ENCODE data around the gene SNHG17. TPM values are rescaled to one million over a fixed set of nuclear protein-coding genes. Genes with fewer than 3 reads are reported as not detected.
A peak's percentile ranks its signal among the peaks of the same experiment; 100 is the strongest.

The SNHG17 gene
- total RNA-seq, 4 donors from 2014 or later, result 15.8 to 191 (median 43.7) TPM

DNA sequence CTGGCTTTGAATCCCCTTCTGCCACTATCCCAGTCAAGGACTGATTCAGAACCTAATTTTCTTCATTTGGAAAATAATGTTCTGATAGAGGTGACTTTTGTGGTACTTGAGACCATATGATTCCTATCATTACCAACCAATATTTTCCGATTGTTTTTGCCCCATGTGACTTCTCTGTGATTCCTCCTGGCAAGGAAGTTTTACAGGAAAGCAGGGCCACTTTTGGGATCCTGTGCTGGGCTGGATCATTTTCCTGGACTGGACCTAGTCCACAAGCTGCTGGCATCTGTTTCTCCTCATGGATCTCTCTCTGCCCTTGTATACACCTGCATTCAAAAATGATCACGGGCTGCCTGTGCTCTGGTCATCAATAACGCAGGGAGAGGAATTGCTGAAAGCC is 13.9 kb upstream of the SNHG17 start:
- in situ Hi-C loops (cut with MboI; ENCODE audit: low pct_ligation_motif_present in 1 of 4, low pct_unique_long_range_greater_than_20kb in 1 of 4, low sequenced_read_pairs in 3 of 4) (no loop called here), intact Hi-C loops (cut with DNase I; ENCODE audit: low total_unique reads) (no loop called here)
- Histone ChIP-seq H3K27me3 (no peaks in the 10 kb centered on the region), H3K36me3 (peaks cover 0 to 9% (median 0%) of the 10 kb centered on the region in 4 donors), H3K9me3 (no peaks in the 10 kb centered on the region), H3K4me1 (peaks cover 9 to 21% (median 18%) of the 10 kb centered on the region in 4 donors), H3K4me3 (no peak overlapping the region), H3K27ac (no peak overlapping the region)
- TF ChIP-seq POLR2A (IDR thresholded peaks at IDR 0.05), result no peak
- no peak for TF ChIP-seq POLR2AphosphoS5 (IDR thresholded peaks at IDR 0.05)
- no peak for TF ChIP-seq CTCF (IDR thresholded peaks at IDR 0.05)
- no peak for TF ChIP-seq EP300 (IDR thresholded peaks at IDR 0.05; ENCODE audit: low read depth)
- 36 to 90% methylated on average over 1 to 3 of the region's 3 CpGs for WGBS, 2 donors (ENCODE audit: low coverage in 1 of 2)
- no peak for DNase-seq

DNA sequence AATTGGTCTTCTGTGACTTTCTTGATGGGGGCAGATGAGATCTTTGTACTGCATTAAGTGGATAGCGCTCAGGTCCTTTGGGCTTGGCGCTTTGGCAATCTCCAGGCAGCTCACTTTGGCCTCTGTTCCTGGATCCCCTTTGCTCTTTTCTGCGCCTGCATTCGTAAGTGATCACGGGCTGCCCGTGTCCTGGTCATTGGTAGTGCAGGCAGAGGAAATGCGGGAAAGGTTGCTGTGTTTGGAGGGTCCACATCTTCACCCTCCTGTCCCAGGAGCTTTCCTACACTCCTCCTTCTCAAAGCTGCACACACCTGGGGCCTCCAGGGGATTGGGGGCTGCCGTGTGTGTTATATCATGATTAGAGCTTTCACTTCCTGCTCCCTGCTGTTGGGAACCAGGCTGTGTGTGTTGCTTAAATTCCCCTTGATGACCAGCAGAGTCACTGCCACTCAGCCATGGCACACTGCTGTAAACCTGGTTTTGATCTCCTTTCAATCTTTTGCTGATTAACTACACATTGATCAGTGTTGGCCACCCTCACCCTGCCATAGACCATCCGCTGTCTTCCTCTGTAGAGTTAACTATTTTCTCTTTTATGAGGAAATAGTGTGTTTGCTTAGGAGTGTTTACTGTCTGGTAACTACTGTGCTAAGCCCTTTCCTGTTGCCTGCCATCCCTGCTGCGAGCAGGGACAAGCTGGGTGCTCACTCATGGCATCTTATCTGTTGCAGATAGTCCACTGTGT is 13.0 kb upstream of the SNHG17 start:
- no peak for DNase-seq
- in situ Hi-C loops (cut with MboI; ENCODE audit: low pct_ligation_motif_present in 1 of 4, low pct_unique_long_range_greater_than_20kb in 1 of 4, low sequenced_read_pairs in 3 of 4) (no loop called here), intact Hi-C loops (cut with DNase I; ENCODE audit: low total_unique reads) (no loop called here)
- H3K4me3 ChIP-seq, result no peak overlapping the region
- H3K4me1 ChIP-seq, result peaks cover 9 to 19% (median 17%) of the 10 kb centered on the region in 4 donors
- peaks cover 0 to 9% (median 0%) of the 10 kb centered on the region in 4 donors for H3K36me3 ChIP-seq
- WGBS, 2 donors (ENCODE audit: low coverage in 1 of 2), result 74 to 79% methylated on average over 3 to 10 of the region's 10 CpGs
- H3K27me3 ChIP-seq, result no peaks in the 10 kb centered on the region
- no peak for TF ChIP-seq POLR2A (IDR thresholded peaks at IDR 0.05)
- peak in 1 of 5 experiments; percentile 37 for TF ChIP-seq CTCF (IDR thresholded peaks at IDR 0.05)
- peak overlapping the region in 2 of 4 donors; percentile 29 to 90 for H3K27ac ChIP-seq
- no peaks in the 10 kb centered on the region for H3K9me3 ChIP-seq

GRCh38 chr20:38447251-38447661 is 12.1 kb upstream of the SNHG17 start:
- intact Hi-C loops (cut with DNase I; ENCODE audit: low total_unique reads) (no loop called here), in situ Hi-C loops (cut with MboI; ENCODE audit: low pct_ligation_motif_present in 1 of 4, low pct_unique_long_range_greater_than_20kb in 1 of 4, low sequenced_read_pairs in 3 of 4) (no loop called here)
- H3K9me3 ChIP-seq, result no peaks in the 10 kb centered on the region
- peaks cover 0 to 9% (median 0%) of the 10 kb centered on the region in 4 donors for H3K36me3 ChIP-seq
- H3K4me1 ChIP-seq, result peaks cover 9 to 19% (median 17%) of the 10 kb centered on the region in 4 donors
- 56% methylated on average over 12 of the region's 12 CpGs; no CpG with 5 or more reads in 1 of the 2 donors for WGBS, 2 donors (ENCODE audit: low coverage in 1 of 2)
- H3K27me3 ChIP-seq, result no peaks in the 10 kb centered on the region
- H3K27ac ChIP-seq, result peak overlapping the region; percentile 85 to 92 (median 88)
- TF ChIP-seq EP300 (IDR thresholded peaks at IDR 0.05; ENCODE audit: low read depth) (no peak), POLR2A (IDR thresholded peaks at IDR 0.05) (no peak), CTCF (IDR thresholded peaks at IDR 0.05) (no peak), POLR2AphosphoS5 (IDR thresholded peaks at IDR 0.05) (no peak)
- peak overlapping the region; percentile 72 to 94 (median 90) for H3K4me3 ChIP-seq
- peak; percentile 9 for DNase-seq

- DNase-seq, result peak; percentile 96
- Histone ChIP-seq H3K36me3 (peaks cover 0 to 9% (median 0%) of the 10 kb centered on the region in 4 donors), H3K4me1 (peaks cover 9 to 19% (median 17%) of the 10 kb centered on the region in 4 donors), H3K4me3 (peak overlapping the region; percentile 72 to 94 (median 90)), H3K27ac (peak overlapping the region; percentile 85 to 92 (median 88)), H3K9me3 (no peaks in the 10 kb centered on the region), H3K27me3 (no peaks in the 10 kb centered on the region)
- TF ChIP-seq CTCF (IDR thresholded peaks at IDR 0.05), result peak; percentile 94 to 97 (median 95)
- peak; percentile 75 to 96 (median 95) for TF ChIP-seq POLR2AphosphoS5 (IDR thresholded peaks at IDR 0.05)
- TF ChIP-seq POLR2A (IDR thresholded peaks at IDR 0.05), result peak; percentile 92
- no peak for TF ChIP-seq EP300 (IDR thresholded peaks at IDR 0.05; ENCODE audit: low read depth)
- intact Hi-C loops (cut with DNase I; ENCODE audit: low total_unique reads) (no loop called here), in situ Hi-C loops (cut with MboI; ENCODE audit: low pct_ligation_motif_present in 1 of 4, low pct_unique_long_range_greater_than_20kb in 1 of 4, low sequenced_read_pairs in 3 of 4) (no loop called here)
- 2% methylated on average over 48 of the region's 56 CpGs; no CpG with 5 or more reads in 1 of the 2 donors for WGBS, 2 donors (ENCODE audit: low coverage in 1 of 2)
Measured at GRCh38 chr20:38446441-38447209, 11.5 kb upstream of the SNHG17 start.
